GM12872 (cell line): ENCODE measurements around the gene NMUR1.

Source experiments
- CTCF ChIP-seq: IDR thresholded peaks from 3 replicates; pipeline ENCODE4 v1.5.1; 2011; ENCODE audit warnings: low read depth, mild to moderate bottlenecking, low read length, moderate library complexity; ENCODE audit not compliant: insufficient read depth

Gene NMUR1

GRCh38 chr2:231512222-231512621, 18.0 kb downstream of the NMUR1 start:
- no peak for TF ChIP-seq CTCF

GRCh38 chr2:231503766-231504165, 26.5 kb downstream of the NMUR1 start:
- TF ChIP-seq CTCF = no peak

- no peak for TF ChIP-seq CTCF
These were observed 27.6 kb downstream of the NMUR1 start for GRCh38 chr2:231502596-231502995.

- TF ChIP-seq CTCF = no peak
These were observed 32.6 kb downstream of the NMUR1 start for GRCh38 chr2:231497651-231498050.

GRCh38 chr2:231494669-231495068, 35.6 kb downstream of the NMUR1 start:
- TF ChIP-seq CTCF = no peak

- TF ChIP-seq CTCF = no peak
These were observed 39.4 kb downstream of the NMUR1 start for GRCh38 chr2:231490801-231491200.

GRCh38 chr2:231489990-231490389, 40.3 kb downstream of the NMUR1 start:
- peak; percentile 48 for TF ChIP-seq CTCF

- no peak for TF ChIP-seq CTCF
These were observed 41.9 kb downstream of the NMUR1 start for GRCh38 chr2:231488331-231488730.
